Limb (tissue), 2 donors: ENCODE data around the gene PALLD.

Experiments used
- DNase-seq, 2 donors: peaks; one replicate each; pipeline ENCODE4 v3.0.0-alpha.2; 2016; ENCODE audit errors: extremely low spot score in 2 of 2

PALLD gene

DNA sequence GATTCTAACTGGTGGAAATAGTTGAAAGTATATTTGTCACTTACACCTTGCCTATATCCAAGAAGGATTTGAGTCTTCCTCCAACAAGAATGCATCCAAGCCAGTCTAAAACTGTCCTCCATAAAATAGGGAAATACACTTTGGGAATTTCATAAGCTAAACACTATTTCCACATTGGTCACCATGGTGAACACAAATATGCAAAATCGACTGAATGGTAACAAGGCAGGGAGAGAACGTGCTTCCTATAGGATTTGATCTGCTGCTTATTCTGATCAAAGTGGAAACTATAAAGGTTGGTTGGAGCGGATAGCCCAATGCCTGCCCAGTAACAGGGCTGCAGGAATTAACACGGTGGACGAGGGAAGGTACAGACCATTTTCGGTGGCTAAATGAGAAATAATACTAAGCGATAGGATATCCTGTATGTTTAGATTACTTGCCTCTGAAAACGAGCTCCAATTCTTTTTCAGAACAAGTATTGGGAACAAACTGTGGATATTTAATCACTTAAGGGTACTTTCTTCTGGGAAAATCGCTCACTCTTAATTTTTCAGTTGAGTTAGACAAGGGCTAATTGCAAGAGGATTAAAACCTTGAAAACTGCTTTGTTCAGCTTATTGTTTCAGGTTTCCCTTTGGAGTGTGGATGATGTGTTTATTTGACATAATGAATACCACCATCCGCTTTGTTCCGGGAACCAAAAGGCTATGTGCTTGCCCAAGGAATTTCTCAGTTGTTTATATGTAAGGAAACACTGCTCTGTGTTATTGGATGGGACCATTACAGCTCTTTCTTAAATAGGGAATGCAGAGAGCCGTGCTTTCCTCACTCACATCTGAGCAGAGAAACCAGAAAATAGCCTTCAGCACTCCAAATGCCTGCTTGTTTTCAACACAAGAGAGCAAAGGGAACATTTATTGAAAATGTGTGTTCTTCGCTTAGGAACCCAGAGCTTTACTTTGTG is 318.8 kb downstream of the PALLD start:
- peak in 1 of 2 donors; percentile 68 for DNase-seq

DNA sequence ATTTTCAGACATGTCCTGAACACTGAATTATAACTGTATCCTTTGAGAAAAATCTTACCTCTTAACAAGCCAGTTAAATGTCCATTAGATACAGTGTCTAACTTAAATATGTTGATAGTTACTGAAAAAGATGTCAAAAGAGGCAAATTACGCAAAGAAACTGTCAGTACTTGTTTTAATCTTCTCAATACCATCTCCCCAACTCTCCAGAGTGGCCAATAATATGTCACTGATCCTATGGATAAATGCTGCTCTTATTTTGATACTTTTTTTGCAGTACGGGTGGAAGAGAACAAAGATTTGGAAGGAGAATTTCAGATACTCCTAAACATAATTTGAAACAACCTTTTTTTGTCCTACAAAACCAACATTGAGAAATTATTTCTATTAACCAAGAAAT is 320.5 kb downstream of the PALLD start:
- no peak for DNase-seq

DNA sequence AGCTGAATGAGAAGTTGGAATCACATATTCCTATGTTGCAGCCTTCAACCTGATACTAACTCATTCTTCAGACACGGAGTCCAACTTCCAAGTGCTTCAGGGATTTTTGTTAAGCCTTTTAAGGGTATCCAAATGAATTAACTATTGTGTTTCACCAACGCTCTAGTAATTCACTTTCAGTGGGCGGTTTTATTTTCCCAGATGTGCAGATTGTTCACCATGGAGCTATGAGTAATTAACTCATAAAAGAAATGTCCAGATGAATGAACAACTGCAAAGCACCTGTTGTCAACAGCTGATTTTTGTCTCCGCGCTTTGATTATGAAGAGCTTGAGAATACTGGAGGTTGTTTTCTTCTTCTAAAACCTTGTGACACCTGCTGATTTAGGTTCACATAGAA is 325.6 kb downstream of the PALLD start:
- DNase-seq: no peak

DNA sequence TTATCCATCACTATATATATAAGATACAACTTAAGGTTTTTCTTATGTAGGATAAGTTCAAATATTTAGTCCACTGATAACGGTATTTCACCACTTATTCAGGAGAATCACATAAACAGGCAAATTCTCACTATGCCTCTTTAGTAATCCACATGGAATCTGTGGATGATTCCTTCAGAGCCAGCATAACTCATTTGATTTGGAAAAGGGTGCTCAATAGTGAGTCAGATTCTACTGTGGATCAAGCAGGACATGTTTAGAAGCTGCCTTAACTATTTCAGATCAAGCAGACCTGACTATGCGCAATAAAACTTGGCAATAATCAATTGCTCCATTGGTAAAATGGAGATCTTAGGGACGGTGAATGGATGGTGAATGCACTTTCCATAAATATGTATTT is 329.1 kb downstream of the PALLD start:
- DNase-seq: no peak

DNA sequence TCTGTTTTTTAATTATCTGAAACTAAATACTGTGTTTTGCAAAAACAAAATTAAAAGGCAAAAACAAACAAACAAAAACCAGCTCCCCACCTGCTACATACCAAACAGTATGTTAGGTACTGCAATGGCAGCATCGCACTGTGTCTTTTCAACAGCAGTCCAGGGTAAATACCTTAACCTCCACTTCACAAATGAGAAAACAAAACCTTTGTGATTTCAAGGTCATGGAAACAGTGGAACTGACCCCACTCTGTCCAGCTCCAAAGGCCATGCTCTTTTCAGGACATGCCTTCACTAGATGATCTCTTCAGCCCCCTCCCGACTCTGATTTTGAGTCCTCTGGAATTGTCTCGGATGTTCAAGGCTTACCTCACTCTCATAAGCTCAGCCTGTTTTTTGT is 329.8 kb downstream of the PALLD start:
- DNase-seq: no peak

DNA sequence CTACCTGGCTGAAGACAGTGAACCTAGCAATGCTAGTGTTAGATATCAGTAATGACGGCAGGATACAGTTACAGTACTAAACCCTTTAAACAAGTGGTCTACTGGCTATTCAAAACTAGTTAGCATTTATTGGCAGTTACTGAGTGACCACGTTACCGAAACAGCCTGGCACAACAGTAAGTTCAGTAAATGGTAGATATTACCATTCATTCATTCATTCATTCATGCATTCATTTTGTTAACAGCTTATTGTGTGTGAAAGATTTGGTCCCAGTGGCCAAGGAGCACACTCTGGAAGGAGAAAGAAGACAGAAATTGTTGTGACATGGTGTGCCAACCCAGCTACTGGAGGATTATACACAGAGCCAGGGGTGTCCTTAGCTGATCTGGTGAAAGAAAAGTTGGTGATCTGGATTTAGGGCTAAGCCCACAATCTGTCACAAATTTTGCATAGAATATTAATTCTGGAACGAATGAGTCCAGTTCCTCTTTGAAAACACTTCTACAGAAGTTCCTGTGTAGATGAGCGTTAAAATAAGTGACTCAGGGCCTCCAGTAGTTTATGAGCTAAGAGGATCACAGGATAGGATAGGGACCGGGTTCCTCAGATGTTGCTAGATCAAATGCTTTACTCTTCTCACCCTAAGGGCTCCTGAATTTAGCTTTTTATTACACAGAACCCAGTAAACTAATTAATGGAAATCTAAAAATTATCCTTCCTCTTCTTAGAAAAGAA is 334.1 kb downstream of the PALLD start:
- no peak for DNase-seq

DNA sequence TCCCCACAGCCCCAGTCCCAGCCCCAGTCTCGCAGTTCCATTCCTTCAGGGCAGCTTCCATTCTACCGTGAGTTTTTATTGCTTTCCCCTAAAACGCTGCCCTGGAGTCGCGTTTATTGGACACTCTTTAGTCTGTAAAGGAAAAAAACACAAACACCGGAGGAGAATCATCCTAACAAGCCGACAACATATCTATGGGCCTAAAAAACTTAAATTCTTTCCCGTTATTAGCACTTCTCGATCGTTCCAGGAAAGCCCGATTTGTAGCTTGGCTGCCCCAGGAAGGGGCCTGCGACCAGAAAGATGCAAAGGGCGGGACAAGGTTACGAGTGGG is 334.7 kb downstream of the PALLD start:
- no peak for DNase-seq

DNA sequence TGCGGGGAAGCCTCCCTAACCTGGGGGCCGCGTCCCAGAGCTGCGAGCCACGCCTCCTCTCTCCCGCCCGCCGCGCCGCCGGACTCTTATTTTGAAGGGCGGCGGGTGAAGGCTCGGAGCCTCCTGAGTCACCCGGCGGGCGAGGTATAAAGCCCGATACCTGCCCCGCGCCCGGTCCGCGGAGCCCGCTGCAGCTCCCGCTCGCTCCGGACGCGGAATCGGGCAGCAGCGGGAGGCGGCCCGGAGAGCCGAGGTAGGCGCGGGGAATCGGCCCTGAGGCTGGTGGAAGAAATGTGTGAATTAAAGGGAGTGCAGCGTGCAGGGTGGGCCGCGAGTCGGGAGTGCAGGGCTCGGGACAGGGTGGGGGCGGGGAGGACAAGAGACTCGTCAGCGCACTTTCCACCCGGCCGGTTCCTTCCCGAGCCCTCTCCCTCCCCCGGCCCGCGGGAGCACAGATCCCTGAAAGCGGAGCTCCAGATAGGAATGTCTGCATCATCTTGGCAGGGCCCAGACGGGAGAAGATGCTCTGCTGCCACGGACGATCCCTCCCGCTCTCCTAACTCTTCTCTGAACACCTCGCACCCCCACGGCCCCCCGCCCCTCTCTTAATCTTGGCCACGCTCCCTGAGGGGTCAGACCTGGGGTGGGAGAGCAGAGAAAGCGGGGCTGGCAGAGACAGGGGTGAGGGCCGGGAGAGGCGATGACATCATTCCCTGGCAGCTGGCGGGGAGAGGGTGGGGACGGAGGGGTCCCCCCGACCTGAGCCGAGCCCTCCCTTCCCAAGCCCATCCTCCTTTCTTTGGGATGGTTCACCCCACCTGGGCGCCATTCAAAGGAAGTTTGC is 335.3 kb downstream of the PALLD start:
- peak; percentile 73 to 90 for DNase-seq

DNA sequence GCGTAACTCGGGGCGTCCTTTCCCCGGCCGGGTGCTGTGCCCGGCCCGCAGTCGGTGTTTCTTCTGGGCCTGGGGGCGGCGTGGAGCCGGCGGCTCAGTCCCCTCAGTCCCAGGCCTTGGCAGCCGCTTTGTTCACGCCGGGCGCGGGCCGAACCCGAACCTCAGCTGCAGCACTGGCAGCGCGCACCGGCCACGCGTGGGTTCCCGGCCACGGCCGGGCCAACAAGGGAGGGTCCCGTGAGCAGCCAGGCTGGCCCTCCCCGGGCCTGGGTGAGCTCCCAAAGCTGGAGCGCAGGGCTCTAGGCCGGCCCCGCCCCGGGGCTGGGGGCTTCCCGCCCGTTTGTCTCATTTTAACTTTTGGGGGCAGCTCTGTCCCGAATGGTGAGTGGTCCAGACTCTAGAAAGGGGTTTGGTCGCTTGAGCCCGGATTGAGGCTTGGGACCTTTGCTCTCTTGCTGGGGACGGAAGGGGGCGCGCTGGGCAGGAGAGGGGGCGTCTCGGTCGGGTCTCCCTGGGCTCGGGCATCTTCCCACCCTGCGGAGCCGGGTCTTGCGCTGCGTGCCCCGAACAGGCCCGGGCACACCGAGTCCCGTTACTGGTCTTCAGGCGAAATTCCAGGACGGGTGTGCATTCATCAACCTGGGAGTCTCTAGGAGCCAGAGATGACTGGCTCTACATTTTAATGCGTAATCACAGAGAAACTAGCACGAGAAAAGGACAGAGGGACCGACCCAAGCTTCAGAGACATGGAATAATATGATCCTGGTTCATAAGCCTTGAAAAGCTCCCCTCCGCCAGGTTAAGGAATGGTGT is 336.1 kb downstream of the PALLD start:
- peak in 1 of 2 donors; percentile 75 for DNase-seq

DNA sequence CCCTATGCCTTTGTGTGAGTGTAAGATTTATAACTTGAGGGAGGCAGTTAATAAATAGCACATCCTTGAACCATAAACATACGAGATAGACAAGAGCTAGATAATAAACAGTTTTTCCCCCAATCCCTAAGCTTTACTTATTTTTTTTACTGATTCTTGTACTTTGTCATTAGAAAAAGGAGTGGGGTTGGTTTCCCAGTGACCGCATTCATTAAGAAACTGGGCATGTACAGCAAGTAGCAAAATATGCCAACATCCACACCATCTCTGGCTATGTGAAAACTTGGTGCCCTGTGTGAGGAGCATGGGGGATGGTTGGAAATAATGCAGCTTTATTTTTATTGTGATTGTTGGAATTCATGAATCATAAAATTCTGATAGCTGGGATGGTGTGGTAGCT is 337.0 kb downstream of the PALLD start:
- no peak for DNase-seq

DNA sequence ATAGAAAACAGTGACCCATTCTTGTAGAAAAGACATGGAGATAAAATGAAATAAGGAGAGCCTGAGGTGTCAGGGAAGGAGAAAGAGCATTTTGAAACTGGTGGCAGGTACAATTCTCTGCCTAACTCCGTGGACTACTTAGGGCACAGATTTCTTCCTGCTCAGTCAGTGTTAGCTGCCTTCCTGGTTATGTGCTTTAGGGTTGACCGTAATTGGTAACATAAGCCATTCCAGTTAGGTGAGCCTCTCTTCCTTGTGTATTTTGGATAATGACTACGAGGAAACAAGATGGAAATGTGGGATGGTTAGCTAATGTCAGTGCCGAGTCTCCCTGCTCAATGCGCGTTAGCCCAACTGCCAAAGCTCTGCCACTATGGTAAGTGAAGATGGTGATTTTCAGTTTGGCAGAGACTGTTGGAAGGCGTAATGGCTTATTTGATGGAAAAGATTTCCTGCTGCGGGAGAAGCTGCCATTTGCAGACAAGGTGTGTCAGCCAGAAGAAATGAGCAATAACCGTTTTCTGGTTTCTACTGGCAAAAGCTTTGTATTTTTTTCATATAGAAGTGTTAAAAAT is 339.1 kb downstream of the PALLD start:
- no peak for DNase-seq

DNA sequence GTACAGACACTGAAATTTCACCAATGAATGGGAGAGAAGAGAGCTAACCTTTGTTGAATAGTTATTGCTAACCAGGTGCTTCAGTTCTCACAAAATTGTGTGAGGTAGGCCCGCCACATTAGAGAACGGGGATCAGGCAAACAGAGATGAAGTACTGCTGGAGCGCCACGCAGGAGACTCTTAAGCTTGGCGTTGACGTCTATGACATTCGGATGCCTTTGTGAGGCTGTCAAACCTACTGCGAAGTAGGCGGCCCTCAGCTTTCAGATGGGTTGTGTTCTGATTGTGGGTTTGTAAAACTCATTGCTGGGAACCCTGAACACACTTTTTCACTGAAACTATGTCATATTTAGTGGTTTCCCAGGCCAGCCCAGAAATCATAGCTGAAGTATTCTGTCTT is 339.6 kb downstream of the PALLD start:
- DNase-seq: no peak

DNA sequence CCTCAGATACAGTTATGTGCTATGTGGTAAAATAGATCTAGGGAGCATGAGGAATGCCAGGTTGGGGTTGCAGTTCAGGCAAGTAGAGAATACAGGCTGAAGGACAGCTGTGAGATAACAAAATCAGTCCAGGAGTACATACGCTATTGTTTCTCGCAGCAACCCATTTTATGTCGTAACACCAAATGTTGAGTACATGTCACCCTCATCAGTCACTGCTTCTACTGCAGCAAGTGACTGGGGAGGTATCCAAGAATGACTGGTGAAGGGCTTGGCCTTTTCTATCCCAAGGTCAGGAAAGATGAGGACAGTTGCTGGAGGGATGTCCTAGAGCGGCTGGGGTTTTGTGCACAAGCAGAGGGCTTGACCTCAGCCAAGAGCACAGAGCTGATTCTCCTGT is 341.1 kb downstream of the PALLD start:
- no peak for DNase-seq

DNA sequence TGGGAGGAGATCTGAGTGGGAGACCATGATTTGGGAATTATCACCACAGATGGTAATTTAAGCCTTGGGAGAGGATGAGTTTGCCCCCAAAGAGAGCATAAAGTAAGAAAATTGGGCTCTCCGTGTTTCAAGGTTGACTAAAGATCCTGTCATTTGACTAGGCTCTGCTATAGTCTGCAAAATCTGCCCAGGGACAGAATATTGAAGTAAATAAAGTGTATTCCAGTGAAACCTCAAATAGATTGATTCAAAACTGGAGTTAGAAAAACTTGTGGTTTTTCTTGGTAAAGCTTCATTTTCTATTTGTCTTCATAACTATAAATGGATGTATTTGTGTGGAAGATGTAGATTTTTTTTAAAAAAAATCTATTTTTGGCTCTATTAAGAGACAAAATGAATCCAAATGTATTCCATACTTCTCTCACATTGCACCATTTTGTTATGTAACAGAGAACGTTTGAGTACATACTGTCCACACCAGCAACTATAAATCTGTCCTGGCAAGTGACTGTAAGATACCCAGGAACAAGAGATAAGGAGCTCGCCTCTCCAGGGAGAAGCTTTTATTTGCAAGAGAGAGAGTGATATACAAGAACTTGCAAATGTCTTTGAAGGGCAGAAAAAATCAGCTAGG is 343.0 kb downstream of the PALLD start:
- DNase-seq: no peak

DNA sequence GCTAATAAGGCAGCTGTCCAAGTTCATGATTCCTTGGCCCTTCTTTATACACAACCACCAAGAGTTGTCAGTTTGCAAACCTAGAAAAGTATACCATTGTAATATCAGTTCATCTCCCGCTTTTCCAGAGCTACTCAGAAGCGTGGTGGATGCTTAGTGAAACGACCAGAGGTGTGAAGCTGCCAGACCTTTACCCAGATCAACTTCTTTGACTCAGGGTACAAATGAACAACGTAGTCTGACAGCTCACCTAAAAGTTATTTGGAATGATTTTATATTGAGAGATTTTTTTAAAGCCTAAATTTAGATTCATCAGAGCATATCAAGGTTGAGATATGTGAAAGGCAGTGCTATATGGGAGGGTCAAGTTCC is 343.5 kb downstream of the PALLD start:
- DNase-seq: no peak

DNA sequence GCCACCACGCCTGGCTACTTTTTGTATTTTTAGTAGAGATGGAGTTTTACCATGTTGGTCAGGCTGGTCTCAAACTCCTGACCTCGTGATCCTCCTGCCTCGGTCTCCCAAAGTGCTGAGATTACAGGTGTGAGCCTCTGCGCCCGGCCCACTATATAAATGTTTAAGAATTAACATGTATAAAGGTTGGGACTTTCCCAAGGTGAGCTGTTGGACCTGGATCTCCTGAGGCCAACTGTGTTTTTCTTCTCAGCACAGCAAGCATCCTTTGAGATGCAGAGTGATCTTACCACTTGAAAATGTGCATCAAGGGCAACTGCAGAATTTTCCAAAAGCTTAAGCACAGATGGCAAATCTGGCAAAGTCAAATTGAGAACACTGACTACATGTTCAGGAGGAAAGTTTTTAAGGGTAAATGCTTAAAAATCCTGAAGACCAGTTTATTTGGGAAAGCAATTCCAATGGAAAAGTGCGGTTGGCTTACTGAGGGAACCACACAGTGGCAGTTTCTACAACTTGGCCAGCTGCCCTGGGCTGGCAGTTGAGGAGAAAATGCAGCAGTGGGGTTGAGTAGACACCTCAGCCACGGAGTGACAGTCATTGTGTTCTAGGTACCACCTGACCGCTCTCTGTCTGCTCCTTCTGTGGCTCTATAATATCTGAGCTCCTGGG is 344.3 kb downstream of the PALLD start:
- no peak for DNase-seq

DNA sequence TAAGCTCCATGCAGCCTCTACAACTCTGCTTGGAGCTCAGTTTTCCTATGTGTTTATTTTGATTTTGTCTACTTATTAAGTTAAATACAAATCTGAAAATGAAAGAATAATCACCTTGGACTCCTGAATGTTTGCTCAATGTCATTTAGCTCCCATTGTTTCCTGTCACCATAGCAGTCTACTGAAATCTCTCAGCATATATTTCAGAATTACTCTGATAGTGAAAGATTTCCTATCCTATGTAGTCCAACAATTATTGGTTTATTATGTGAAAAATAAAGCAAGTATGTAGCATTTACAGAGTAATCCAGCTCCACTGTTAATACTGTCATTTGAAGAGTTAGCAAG is 344.8 kb downstream of the PALLD start:
- no peak for DNase-seq

DNA sequence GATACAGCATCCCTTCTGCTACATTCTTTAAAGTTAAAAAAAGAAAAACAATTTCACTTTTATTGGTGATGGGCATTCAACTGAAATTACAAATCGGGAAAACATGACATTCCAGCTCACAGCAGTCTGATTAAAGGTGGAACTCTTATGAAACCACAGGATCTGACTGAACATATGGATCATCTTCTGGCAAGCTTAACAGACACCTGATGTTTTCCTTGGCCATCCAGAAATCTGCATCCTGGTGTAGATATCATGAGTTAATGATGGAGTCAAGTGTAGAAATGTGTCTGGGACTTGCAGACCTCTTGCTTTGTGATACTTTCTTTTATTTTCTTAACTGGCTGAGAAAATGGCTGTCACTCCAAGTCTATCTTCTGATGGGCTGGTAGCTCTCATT is 345.3 kb downstream of the PALLD start:
- DNase-seq: no peak

DNA sequence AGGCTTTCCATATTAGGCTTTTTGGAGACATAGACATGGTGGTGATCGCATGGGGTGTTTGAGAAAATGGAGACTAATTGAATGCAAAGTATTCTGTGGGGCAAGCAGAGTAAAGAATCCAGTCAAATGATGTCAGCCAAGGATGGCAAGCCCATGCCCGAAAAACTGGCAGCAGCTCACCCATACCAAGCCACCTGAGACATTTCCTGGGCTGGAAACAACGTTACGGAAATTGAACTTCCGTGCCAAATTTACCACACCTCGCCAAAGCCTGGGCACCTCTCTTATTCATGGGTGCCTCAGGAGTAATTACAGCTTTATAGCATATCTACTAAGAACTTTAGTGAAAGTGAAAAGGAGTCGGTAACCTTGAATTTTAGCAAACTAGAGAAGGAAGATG is 346.8 kb downstream of the PALLD start:
- DNase-seq: no peak
